ENCODE measurements around the gene OPCML. TPM values are rescaled to one million over a fixed set of nuclear protein-coding genes. Genes with fewer than 3 reads are reported as not detected.

OPCML gene
- total and polyA plus RNA-seq, 2 of the 13 experiments (the other 11 are each of a cell fraction or from before 2014, with no cell fraction given), result not detected

- TF ChIP-seq, protein P1, sequence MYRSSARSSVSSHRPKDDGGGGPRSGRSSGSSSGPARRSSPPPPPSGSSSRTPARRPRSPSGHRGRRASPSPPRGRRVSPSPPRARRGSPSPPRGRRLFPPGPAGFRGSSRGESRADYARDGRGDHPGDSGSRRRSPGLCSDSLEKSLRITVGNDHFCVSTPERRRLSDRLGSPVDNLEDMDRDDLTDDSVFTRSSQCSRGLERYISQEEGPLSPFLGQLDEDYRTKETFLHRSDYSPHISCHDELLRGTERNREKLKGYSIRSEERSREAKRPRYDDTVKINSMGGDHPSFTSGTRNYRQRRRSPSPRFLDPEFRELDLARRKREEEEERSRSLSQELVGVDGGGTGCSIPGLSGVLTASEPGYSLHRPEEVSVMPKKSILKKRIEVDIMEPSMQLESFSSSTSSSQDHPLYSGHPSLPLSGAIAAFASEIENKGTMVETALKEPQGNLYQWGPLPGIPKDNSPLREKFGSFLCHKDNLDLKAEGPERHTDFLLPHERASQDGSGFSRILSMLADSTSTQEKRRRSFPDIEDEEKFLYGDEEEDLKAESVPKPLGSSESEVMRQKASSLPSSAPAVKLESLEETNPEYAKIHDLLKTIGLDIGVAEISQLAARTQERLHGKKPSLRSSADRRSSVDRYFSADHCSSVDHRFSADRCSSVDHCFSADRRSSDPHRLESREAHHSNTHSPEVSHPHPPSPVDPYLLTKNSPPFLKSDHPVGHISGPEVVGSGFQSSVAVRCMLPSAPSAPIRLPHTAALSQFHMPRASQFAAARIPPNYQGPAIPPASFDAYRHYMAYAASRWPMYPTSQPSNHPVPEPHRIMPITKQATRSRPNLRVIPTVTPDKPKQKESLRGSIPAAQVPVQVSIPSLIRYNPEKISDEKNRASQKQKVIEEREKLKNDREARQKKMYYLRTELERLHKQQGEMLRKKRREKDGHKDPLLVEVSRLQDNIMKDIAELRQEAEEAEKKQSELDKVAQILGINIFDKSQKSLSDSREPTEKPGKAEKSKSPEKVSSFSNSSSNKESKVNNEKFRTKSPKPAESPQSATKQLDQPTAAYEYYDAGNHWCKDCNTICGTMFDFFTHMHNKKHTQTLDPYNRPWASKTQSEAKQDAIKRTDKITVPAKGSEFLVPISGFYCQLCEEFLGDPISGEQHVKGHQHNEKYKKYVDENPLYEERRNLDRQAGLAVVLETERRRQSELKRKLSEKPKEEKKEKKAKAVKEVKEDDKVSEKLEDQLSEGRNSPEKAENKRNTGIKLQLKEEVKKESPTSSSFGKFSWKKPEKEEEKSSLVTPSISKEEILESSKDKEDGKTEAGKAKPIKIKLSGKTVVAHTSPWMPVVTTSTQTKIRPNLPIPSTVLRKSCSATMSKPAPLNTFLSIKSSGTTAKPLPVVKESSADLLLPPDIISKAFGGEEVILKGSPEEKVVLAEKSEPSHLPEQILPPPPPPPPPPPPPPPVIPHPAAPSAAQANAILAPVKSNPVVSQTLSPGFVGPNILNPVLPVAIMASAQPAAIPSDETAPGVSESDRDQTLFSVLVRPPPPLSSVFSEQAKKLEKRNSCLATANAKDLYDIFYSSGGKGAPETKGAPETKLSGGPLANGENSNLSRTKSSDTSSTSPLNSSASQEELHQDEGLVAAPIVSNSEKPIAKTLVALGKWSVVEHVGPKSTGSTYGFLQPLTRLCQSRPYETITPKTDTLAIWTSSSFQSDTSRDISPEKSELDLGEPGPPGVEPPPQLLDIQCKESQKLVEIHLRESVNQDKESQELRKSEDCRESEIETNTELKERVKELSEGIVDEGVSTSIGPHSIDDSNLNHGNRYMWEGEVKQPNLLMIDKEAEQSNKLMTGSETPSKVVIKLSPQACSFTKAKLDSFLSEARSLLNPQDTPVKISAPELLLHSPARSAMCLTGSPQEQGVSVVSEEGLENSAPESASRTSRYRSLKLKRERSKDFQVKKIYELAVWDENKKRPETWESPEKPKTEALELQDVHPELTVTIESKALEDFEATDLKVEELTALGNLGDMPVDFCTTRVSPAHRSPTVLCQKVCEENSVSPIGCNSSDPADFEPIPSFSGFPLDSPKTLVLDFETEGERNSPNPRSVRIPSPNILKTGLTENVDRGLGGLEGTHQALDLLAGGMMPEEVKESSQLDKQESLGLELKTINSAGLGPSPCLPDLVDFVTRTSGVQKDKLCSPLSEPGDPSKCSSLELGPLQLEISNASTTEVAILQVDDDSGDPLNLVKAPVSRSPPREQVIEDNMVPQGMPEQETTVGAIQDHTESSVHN (CRISPR knock-in tag; IDR thresholded peaks at IDR 0.05), result no peak
- TF ChIP-seq IRX3 (CRISPR knock-in tag; IDR thresholded peaks at IDR 0.05; ENCODE audit: borderline replicate concordance, low read depth) (no peak), NAIF1 (CRISPR knock-in tag; IDR thresholded peaks at IDR 0.05; ENCODE audit: borderline replicate concordance) (no peak), ZNF672 (CRISPR knock-in tag; IDR thresholded peaks at IDR 0.05) (no peak), PRDM15 (CRISPR knock-in tag; IDR thresholded peaks at IDR 0.05) (no peak)
These were observed 840.3 kb downstream of the OPCML start (continued) for GRCh38 chr11:132691848-132692550.

All from HepG2 (cell line).